Natural killer cell (primary cell): ENCODE results near the gene TBC1D22A. TPM values are rescaled to one million over a fixed set of nuclear protein-coding genes. Genes with fewer than 3 reads are reported as not detected.

ENCODE experiments used
- ATAC-seq, 3 donors: fragments of 150-1000 bp in 2 of 3; fragments of 200-7000 bp in 1 of 3; cut with Tn5 transposase; 1 replicate in 1 of 3; 2 replicates in 2 of 3; pipeline ENCODE4 v1.10.0; 2021; ENCODE audit warnings: mild to moderate bottlenecking in 2 of 3, moderate library complexity in 2 of 3
- DNase-seq, 2 donors: peaks; one replicate each; pipeline versions ENCODE4 v3.0.0 to v3.0.0-alpha.2; 2013 to 2021; ENCODE audit warnings: mixed read lengths in 1 of 2
- H3K27ac ChIP-seq: one replicate; pipeline ENCODE4 v1.5.1; 2013; ENCODE audit warnings: mild to moderate bottlenecking, low read length
- H3K27me3 ChIP-seq: one replicate; pipeline ENCODE4 v1.6.1; 2013; ENCODE audit warnings: low read length; ENCODE audit not compliant: control insufficient read depth, insufficient read depth
- H3K36me3 ChIP-seq: one replicate; pipeline ENCODE4 v1.6.1; 2013; ENCODE audit warnings: low read length; ENCODE audit not compliant: control insufficient read depth, insufficient read depth
- H3K4me1 ChIP-seq: one replicate; pipeline ENCODE4 v1.6.1; 2013; ENCODE audit warnings: low read length; ENCODE audit not compliant: control insufficient read depth, insufficient read depth
- H3K4me3 ChIP-seq: one replicate; pipeline ENCODE4 v1.5.1; 2013; ENCODE audit warnings: low read length
- H3K9me3 ChIP-seq: one replicate; pipeline ENCODE4 v1.6.1; 2013; ENCODE audit warnings: low read length; ENCODE audit not compliant: control insufficient read depth, insufficient read depth
- H3K27ac Mint-ChIP-seq, 2 donors: one replicate each; pipeline ENCODE4 v1.8.0; 2022; ENCODE audit warnings: mild to moderate bottlenecking in 2 of 2, mixed read lengths in 2 of 2, moderate library complexity in 1 of 2
- H3K27me3 Mint-ChIP-seq, 2 donors: one replicate each; pipeline ENCODE4 v1.8.0; 2022; ENCODE audit warnings: low read depth in 2 of 2, mixed read lengths in 2 of 2
- H3K36me3 Mint-ChIP-seq: one replicate; pipeline ENCODE4 v1.8.0; 2022; ENCODE audit warnings: mixed read lengths
- H3K4me1 Mint-ChIP-seq, 2 donors: one replicate each; pipeline ENCODE4 v1.8.0; 2022; ENCODE audit warnings: mixed read lengths in 2 of 2
- H3K4me3 Mint-ChIP-seq: one replicate; pipeline ENCODE4 v1.8.0; 2022; ENCODE audit warnings: mild to moderate bottlenecking, moderate library complexity, mixed read lengths
- H3K9me3 Mint-ChIP-seq, 2 donors: one replicate each; pipeline ENCODE4 v1.8.0; 2022; ENCODE audit warnings: mixed read lengths in 2 of 2
- WGBS: methylation state at CpG from one replicate; pipeline ENCODE4 v1.1.7; 2013; ENCODE audit warnings: missing lambda C conversion rate; ENCODE audit not compliant: insufficient coverage; 5-methylcytosine and 5-hydroxymethylcytosine counted together
- intact Hi-C: fragments of 100-400 bp; cut with micrococcal nuclease; formaldehyde crosslinking; loops from one replicate; pipeline ENCODE4 v1.14.2; 2022
- total RNA-seq, 4 donors: library from RNA; stranded (reverse); fragments of 120-200 nt in 1 of 4; gene quantifications; one replicate each; pipeline versions ENCODE4 v1.2.3 to v1.2.4, GENCODE V29; 2013 to 2022
- TF ChIP-seq, protein P1 (sequence below): fragments of 200-600 bp; IDR thresholded peaks from one replicate; pipeline ENCODE4 v1.8.0; 2022; ENCODE audit warnings: antibody characterized with exemption

TBC1D22A gene
- total RNA-seq, 3 donors from 2014 or later (not counting 1 experiment from before 2014, with no cell fraction given), result 47.4 to 53.7 (median 53.2) TPM

DNA sequence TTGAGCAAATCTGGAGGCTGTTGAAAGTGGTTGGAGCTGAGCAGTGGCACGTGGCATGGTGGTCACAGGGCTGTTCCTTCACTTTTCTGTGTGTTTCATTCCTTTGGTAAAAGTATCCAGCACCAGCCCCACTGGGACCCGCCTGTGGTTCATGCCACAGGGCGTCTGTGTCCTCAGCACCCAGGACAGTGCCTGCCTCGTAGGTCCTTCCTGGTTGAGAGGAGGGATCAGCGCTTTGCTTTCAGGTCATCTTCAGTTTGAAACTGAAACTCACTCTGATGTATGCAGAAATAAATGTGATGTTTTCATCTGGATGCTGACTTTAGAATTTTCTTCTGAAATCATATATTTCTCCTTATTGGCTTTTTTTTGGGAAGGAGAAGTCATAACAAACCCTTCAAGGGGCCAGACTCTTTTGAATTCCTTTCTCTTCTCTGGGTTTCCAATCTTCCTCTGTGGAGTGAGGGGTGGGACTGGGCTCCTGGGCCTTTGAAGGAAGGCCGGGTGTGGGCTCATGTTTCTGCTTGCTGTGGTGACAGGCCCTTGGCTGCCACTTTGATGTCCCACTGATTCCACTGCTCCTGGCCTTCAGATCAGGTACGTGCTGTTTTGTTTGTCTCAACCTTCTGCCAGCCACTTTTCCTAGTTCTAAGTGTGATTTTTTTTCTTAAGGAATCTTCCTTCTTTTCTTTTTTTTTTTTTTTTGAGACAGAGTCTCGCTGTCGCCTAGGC, 26.2 kb downstream of the TBC1D22A start:
- Mint-ChIP-seq H3K9me3 (no peaks in the 10 kb centered on the region), H3K4me1 (peaks cover 57% of the 10 kb centered on the region in 2 donors), H3K4me3 (peak overlapping the region; percentile 2), H3K27me3 (no peaks in the 10 kb centered on the region), H3K36me3 (no peaks in the 10 kb centered on the region), H3K27ac (peak overlapping the region; percentile 97 to 99)
- peak overlapping the region; percentile 63 for H3K27ac ChIP-seq
- ATAC-seq (peak; percentile 24 to 56 (median 25)), DNase-seq (peak in 1 of 2 donors; percentile 56)
- peaks cover 9% of the 10 kb centered on the region for H3K36me3 ChIP-seq
- TF ChIP-seq, protein P1, sequence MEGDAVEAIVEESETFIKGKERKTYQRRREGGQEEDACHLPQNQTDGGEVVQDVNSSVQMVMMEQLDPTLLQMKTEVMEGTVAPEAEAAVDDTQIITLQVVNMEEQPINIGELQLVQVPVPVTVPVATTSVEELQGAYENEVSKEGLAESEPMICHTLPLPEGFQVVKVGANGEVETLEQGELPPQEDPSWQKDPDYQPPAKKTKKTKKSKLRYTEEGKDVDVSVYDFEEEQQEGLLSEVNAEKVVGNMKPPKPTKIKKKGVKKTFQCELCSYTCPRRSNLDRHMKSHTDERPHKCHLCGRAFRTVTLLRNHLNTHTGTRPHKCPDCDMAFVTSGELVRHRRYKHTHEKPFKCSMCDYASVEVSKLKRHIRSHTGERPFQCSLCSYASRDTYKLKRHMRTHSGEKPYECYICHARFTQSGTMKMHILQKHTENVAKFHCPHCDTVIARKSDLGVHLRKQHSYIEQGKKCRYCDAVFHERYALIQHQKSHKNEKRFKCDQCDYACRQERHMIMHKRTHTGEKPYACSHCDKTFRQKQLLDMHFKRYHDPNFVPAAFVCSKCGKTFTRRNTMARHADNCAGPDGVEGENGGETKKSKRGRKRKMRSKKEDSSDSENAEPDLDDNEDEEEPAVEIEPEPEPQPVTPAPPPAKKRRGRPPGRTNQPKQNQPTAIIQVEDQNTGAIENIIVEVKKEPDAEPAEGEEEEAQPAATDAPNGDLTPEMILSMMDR, result no peak
- H3K4me3 ChIP-seq, result no peak overlapping the region
- H3K4me1 ChIP-seq, result peaks cover 49% of the 10 kb centered on the region
- intact Hi-C loops, result loop anchor here (1.0 kb wide), 1 partner anchor 25 kb away; no protein-coding TSS in a partner anchor
- no peaks in the 10 kb centered on the region for H3K9me3 ChIP-seq
- no peaks in the 10 kb centered on the region for H3K27me3 ChIP-seq
- 52% methylated on average over 8 of the region's 9 CpGs for WGBS

DNA sequence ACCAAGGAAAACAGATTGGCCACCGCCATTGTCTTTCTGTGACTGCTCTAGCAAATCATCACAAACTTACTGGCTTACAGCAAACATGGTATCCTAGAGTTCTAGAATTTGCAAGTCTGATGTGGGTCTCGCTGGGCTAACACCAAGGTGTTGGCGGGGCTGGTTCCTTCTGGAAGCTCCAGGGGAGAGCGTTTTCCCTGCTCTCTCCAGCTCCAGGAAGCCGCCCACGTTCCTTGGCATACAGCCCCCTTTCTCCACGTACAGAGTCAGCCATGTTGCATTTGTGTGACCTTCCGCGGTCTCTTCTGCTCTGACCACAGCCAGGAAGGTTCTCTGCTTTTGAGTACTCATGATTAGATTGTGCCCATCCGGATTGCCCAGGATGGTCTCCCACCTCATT, 27.5 kb downstream of the TBC1D22A start:
- Mint-ChIP-seq H3K4me3 (peak overlapping the region; percentile 17), H3K36me3 (no peaks in the 10 kb centered on the region), H3K4me1 (peaks cover 50 to 54% of the 10 kb centered on the region in 2 donors), H3K9me3 (no peaks in the 10 kb centered on the region), H3K27me3 (no peaks in the 10 kb centered on the region), H3K27ac (peak overlapping the region; percentile 97 to 99)
- TF ChIP-seq, protein P1, result no peak
- intact Hi-C loops, result no loop called here
- Histone ChIP-seq H3K9me3 (no peaks in the 10 kb centered on the region), H3K4me3 (no peak overlapping the region), H3K4me1 (peaks cover 49% of the 10 kb centered on the region), H3K36me3 (peaks cover 22% of the 10 kb centered on the region), H3K27me3 (no peaks in the 10 kb centered on the region), H3K27ac (peak overlapping the region; percentile 92)
- no peak for DNase-seq
- 97% methylated on average over 10 of the region's 10 CpGs for WGBS
- ATAC-seq, result no peak

DNA sequence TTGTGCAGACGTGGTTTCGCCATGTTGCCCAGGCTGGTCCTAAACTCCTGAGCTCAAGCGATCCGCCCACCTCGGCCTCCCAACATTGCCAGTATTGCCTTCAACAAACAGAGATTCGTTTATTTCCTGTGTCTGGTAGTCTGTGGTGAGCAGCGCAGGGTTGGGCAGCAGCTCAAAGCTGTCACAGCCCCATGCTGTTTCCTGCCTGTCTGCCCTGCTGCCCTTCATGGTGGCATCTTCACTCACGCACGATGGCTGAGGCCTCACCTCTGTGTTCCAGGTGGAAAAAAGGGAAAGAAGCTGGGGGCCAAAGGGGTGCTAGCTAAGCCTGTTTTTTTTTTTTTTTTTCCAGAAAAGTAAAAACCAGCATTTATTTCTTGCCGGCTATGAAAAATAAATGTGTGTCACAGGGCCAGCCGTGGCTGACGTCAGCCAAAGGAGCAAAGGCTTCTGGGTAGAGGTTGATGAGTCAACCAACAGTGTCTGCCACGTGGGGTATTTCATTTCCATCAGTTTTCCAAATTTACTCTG, 28.8 kb downstream of the TBC1D22A start:
- no peaks in the 10 kb centered on the region for H3K27me3 Mint-ChIP-seq
- WGBS, result 2% methylated on average over 13 of the region's 13 CpGs
- Histone ChIP-seq H3K36me3 (peaks cover 31% of the 10 kb centered on the region), H3K4me3 (peak overlapping the region; percentile 2), H3K27me3 (no peaks in the 10 kb centered on the region), H3K9me3 (no peaks in the 10 kb centered on the region), H3K4me1 (peaks cover 49% of the 10 kb centered on the region), H3K27ac (peak overlapping the region; percentile 92)
- ATAC-seq (peak; percentile 90 to 95 (median 95)), DNase-seq (peak; percentile 76 to 93)
- no peaks in the 10 kb centered on the region for H3K9me3 Mint-ChIP-seq
- H3K4me1 Mint-ChIP-seq, result peaks cover 47% of the 10 kb centered on the region in 2 donors
- peak overlapping the region; percentile 97 to 99 for H3K27ac Mint-ChIP-seq
- intact Hi-C loops, result loop anchor here (1.0 kb wide), 2 partner anchors 12 to 29 kb away; partner anchors contain the start of gene TBC1D22A
- TF ChIP-seq, protein P1, result no peak
- H3K36me3 Mint-ChIP-seq, result no peaks in the 10 kb centered on the region
- peak overlapping the region; percentile 83 for H3K4me3 Mint-ChIP-seq
